T-helper 2 cell treated with Interferon-gamma antibody and Interleukin-4, amounts not matched to agents 5 μg/mL and 100 μg/mL, for 36 hours (primary cell): ENCODE data around the gene SLC1A2.
A peak's percentile ranks its signal among the peaks of the same experiment; 100 is the strongest.

Source experiments
- DNase-seq: peaks from one replicate; pipeline ENCODE4 v3.0.0; 2021; ENCODE audit warnings: low spot score
- H3K27ac Mint-ChIP-seq: one replicate; pipeline ENCODE4 v1.8.0; 2021; ENCODE audit warnings: mild to moderate bottlenecking, mixed read lengths
- H3K27me3 Mint-ChIP-seq: one replicate; pipeline ENCODE4 v1.8.0; 2021; ENCODE audit warnings: low read depth, mixed read lengths
- H3K36me3 Mint-ChIP-seq: one replicate; pipeline ENCODE4 v1.8.0; 2021; ENCODE audit warnings: low read depth, mixed read lengths
- H3K4me1 Mint-ChIP-seq: one replicate; pipeline ENCODE4 v1.8.0; 2021; ENCODE audit warnings: low read depth, mixed read lengths
- H3K4me3 Mint-ChIP-seq: one replicate; pipeline ENCODE4 v1.8.0; 2022; ENCODE audit warnings: mild to moderate bottlenecking, moderate library complexity, mixed read lengths
- H3K9me3 Mint-ChIP-seq: one replicate; pipeline ENCODE4 v1.8.0; 2021; ENCODE audit warnings: mixed read lengths

Gene SLC1A2

GRCh38 chr11:35274909-35275785, 144.2 kb downstream of the SLC1A2 start:
- H3K4me1 Mint-ChIP-seq = peaks cover 43% of the 10 kb centered on the region
- no peaks in the 10 kb centered on the region for H3K9me3 Mint-ChIP-seq
- DNase-seq = no peak
- peaks cover 15% of the 10 kb centered on the region for H3K27me3 Mint-ChIP-seq
- no peak overlapping the region for H3K4me3 Mint-ChIP-seq
- no peaks in the 10 kb centered on the region for H3K36me3 Mint-ChIP-seq
- H3K27ac Mint-ChIP-seq = no peak overlapping the region

GRCh38 chr11:35272391-35272902, 146.9 kb downstream of the SLC1A2 start:
- Mint-ChIP-seq H3K27ac (peak overlapping the region; percentile 77), H3K4me3 (peak overlapping the region; percentile 10), H3K9me3 (no peaks in the 10 kb centered on the region), H3K27me3 (peaks cover 21% of the 10 kb centered on the region), H3K36me3 (no peaks in the 10 kb centered on the region), H3K4me1 (peaks cover 43% of the 10 kb centered on the region)
- DNase-seq = peak; percentile 74

GRCh38 chr11:35271031-35271430, 148.3 kb downstream of the SLC1A2 start:
- no peak overlapping the region for H3K27ac Mint-ChIP-seq
- no peak for DNase-seq
- peaks cover 26% of the 10 kb centered on the region for H3K27me3 Mint-ChIP-seq
- peaks cover 39% of the 10 kb centered on the region for H3K4me1 Mint-ChIP-seq
- H3K36me3 Mint-ChIP-seq = no peaks in the 10 kb centered on the region
- no peak overlapping the region for H3K4me3 Mint-ChIP-seq
- no peaks in the 10 kb centered on the region for H3K9me3 Mint-ChIP-seq

- peaks cover 31% of the 10 kb centered on the region for H3K27me3 Mint-ChIP-seq
- H3K27ac Mint-ChIP-seq = no peak overlapping the region
- H3K4me3 Mint-ChIP-seq = no peak overlapping the region
- no peak for DNase-seq
- peaks cover 36% of the 10 kb centered on the region for H3K4me1 Mint-ChIP-seq
- H3K9me3 Mint-ChIP-seq = no peaks in the 10 kb centered on the region
- H3K36me3 Mint-ChIP-seq = no peaks in the 10 kb centered on the region
Observed at GRCh38 chr11:35270342-35270741, 149.0 kb downstream of the SLC1A2 start.

- Mint-ChIP-seq H3K36me3 (no peaks in the 10 kb centered on the region), H3K4me1 (peaks cover 16% of the 10 kb centered on the region), H3K4me3 (no peak overlapping the region), H3K27ac (no peak overlapping the region), H3K9me3 (no peaks in the 10 kb centered on the region), H3K27me3 (peaks cover 35% of the 10 kb centered on the region)
- no peak for DNase-seq
Observed at GRCh38 chr11:35267504-35267903, 151.9 kb downstream of the SLC1A2 start.

GRCh38 chr11:35265755-35266454, 153.5 kb downstream of the SLC1A2 start:
- H3K27me3 Mint-ChIP-seq = peaks cover 51% of the 10 kb centered on the region
- H3K9me3 Mint-ChIP-seq = no peaks in the 10 kb centered on the region
- H3K4me1 Mint-ChIP-seq = peaks cover 3% of the 10 kb centered on the region
- DNase-seq = no peak
- H3K36me3 Mint-ChIP-seq = no peaks in the 10 kb centered on the region
- H3K27ac Mint-ChIP-seq = no peak overlapping the region
- H3K4me3 Mint-ChIP-seq = no peak overlapping the region

GRCh38 chr11:35262735-35263134, 156.6 kb downstream of the SLC1A2 start:
- DNase-seq = no peak

GRCh38 chr11:35262056-35262455, 157.3 kb downstream of the SLC1A2 start:
- Mint-ChIP-seq H3K27ac (no peak overlapping the region), H3K4me3 (no peak overlapping the region), H3K4me1 (peaks cover 8% of the 10 kb centered on the region), H3K36me3 (no peaks in the 10 kb centered on the region), H3K9me3 (no peaks in the 10 kb centered on the region), H3K27me3 (peaks cover 66% of the 10 kb centered on the region)
- no peak for DNase-seq

More at GRCh38 chr11:35262735-35263134, 156.6 kb downstream of the SLC1A2 start:
- Mint-ChIP-seq H3K9me3 (no peaks in the 10 kb centered on the region), H3K36me3 (no peaks in the 10 kb centered on the region), H3K27ac (no peak overlapping the region), H3K27me3 (peaks cover 67% of the 10 kb centered on the region), H3K4me1 (peaks cover 2% of the 10 kb centered on the region), H3K4me3 (no peak overlapping the region)

- Mint-ChIP-seq H3K9me3 (no peaks in the 10 kb centered on the region), H3K27ac (no peak overlapping the region), H3K4me3 (no peak overlapping the region), H3K27me3 (peaks cover 68% of the 10 kb centered on the region), H3K36me3 (no peaks in the 10 kb centered on the region), H3K4me1 (peaks cover 16% of the 10 kb centered on the region)
- no peak for DNase-seq
Observed at GRCh38 chr11:35261197-35261596, 158.2 kb downstream of the SLC1A2 start.

- peaks cover 69% of the 10 kb centered on the region for H3K27me3 Mint-ChIP-seq
- DNase-seq = no peak
- peaks cover 20% of the 10 kb centered on the region for H3K4me1 Mint-ChIP-seq
- H3K27ac Mint-ChIP-seq = no peak overlapping the region
- no peak overlapping the region for H3K4me3 Mint-ChIP-seq
- H3K9me3 Mint-ChIP-seq = no peaks in the 10 kb centered on the region
- no peaks in the 10 kb centered on the region for H3K36me3 Mint-ChIP-seq
Observed at GRCh38 chr11:35260342-35260985, 158.9 kb downstream of the SLC1A2 start.

GRCh38 chr11:35259529-35259928, 159.8 kb downstream of the SLC1A2 start:
- H3K4me3 Mint-ChIP-seq = no peak overlapping the region
- peaks cover 20% of the 10 kb centered on the region for H3K4me1 Mint-ChIP-seq
- no peak overlapping the region for H3K27ac Mint-ChIP-seq
- peaks cover 5% of the 10 kb centered on the region for H3K36me3 Mint-ChIP-seq
- H3K27me3 Mint-ChIP-seq = peaks cover 70% of the 10 kb centered on the region
- H3K9me3 Mint-ChIP-seq = peaks cover 4% of the 10 kb centered on the region
- no peak for DNase-seq

GRCh38 chr11:35257281-35257680, 162.1 kb downstream of the SLC1A2 start:
- H3K27ac Mint-ChIP-seq = peak overlapping the region; percentile 68
- peak overlapping the region; percentile 55 for H3K4me3 Mint-ChIP-seq
- H3K4me1 Mint-ChIP-seq = peaks cover 20% of the 10 kb centered on the region

GRCh38 chr11:35256296-35256695, 163.1 kb downstream of the SLC1A2 start:
- Mint-ChIP-seq H3K36me3 (peaks cover 5% of the 10 kb centered on the region), H3K9me3 (peaks cover 4% of the 10 kb centered on the region), H3K27ac (no peak overlapping the region), H3K4me3 (peak overlapping the region; percentile 10), H3K27me3 (peaks cover 68% of the 10 kb centered on the region), H3K4me1 (peaks cover 20% of the 10 kb centered on the region)
- no peak for DNase-seq

More at GRCh38 chr11:35257281-35257680, 162.1 kb downstream of the SLC1A2 start:
- Mint-ChIP-seq H3K27me3 (peaks cover 69% of the 10 kb centered on the region), H3K36me3 (peaks cover 5% of the 10 kb centered on the region), H3K9me3 (peaks cover 4% of the 10 kb centered on the region)
- no peak for DNase-seq

- peaks cover 61% of the 10 kb centered on the region for H3K27me3 Mint-ChIP-seq
- peaks cover 5% of the 10 kb centered on the region for H3K36me3 Mint-ChIP-seq
- H3K9me3 Mint-ChIP-seq = peaks cover 4% of the 10 kb centered on the region
- peaks cover 20% of the 10 kb centered on the region for H3K4me1 Mint-ChIP-seq
- H3K4me3 Mint-ChIP-seq = no peak overlapping the region
- DNase-seq = no peak
- no peak overlapping the region for H3K27ac Mint-ChIP-seq
Observed at GRCh38 chr11:35255514-35255913, 163.8 kb downstream of the SLC1A2 start.
